T-helper 1 cell treated with Interleukin-12 subunit alpha and Interleukin-12 subunit beta and Interleukin-4 antibody, amounts not matched to agents 30 ng/mL and 1 ng/mL, for 36 hours (primary cell): Measurements from ENCODE around the gene TRMT112. TPM values are rescaled to one million over a fixed set of nuclear protein-coding genes. Genes with fewer than 3 reads are reported as not detected.

Experiments
- intact Hi-C: fragments of 100-400 bp; cut with micrococcal nuclease; formaldehyde crosslinking; loops from one replicate; pipeline ENCODE4 v1.15.1; 2024
- total RNA-seq: library from RNA; stranded (reverse); gene quantifications from 2 replicates; pipeline ENCODE4 v1.2.3, GENCODE V29; 2022

TRMT112 gene
- total RNA-seq, result 187 and 190 TPM in 2 replicates

DNA sequence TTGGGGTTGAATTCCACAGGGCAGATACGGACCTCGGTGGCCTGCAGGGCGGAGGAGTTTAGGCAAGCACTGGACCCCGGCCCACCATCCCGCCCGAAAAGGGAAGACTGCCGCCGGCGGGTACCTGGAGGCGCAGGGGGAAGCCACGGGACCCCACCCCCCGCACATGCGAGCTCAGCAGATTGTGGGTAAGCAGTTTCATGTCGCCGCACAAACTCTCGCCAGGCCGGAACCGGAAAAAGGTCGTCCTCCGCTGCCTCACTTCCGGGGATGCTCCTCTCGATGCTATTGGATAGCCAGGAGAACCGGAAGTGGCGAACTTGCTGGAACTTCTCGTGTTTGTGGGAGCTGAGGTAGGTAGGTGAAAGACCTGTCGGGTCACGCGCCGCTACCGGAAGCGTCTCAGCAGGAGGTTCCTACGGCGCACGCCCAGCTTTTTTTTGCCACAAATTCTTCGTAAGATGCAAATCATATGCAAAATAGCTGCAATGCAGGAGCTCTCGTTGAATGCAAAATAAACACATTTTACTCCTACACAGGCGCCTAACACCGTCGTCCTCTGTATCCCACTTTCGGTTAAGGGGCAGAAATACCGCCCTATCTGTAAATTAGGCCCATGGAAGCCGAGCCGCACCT is at the start of gene TRMT112:
TSS of gene TRMT112 (minus strand) at position 235 of the 636 bp plus-strand sequence. CDS start at position 202, 33 bp downstream.
- intact Hi-C loops, result loop anchor here (1.0 to 5.0 kb wide), 8 partner anchors 12 to 1950 kb away; partner anchors contain the start of genes ESRRA, GPR137, OTUB1 and RAB1B

DNA sequence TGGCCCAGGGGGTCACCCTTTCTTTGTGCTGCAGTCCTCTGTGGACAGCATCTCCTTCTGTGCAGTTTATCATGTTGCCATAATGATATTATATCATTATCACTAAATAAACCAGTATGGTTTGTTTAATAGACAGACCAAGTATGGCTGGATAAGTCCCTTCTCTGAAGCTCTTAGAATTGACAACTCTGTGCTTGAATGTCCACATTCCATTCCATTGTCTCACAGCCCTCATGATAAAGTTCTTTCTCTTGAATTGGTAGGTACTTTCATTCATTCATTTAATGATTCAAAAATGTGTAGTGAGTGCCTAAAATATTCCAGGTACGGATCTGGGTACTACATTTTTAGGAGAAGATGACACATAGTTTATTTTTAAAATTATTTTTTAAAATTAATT is 49.4 kb upstream of the TRMT112 start:
- intact Hi-C loops, result no loop called here

DNA sequence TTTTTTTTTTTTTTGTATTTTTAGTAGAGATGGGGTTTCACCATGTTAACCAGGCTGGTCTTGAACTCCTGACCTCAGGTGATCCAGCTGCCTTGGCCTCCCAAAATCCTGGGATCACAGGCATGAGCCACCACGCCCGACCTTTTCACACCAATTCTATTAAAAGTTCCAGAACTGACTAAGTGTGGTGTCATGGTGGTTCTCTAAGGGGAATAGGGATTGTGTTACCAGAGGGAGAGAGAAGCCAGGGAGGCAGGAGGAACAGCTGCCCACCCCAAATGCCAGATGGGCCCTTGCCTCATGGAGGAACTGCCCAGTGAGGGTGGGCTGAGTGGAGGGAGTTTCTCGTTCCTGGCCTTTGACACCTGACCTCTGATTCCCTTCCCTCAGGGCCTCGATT is 47.6 kb upstream of the TRMT112 start:
- intact Hi-C loops, result no loop called here

GRCh38 chr11:64364435-64364834 is 47.1 kb upstream of the TRMT112 start:
- intact Hi-C loops, result no loop called here

DNA sequence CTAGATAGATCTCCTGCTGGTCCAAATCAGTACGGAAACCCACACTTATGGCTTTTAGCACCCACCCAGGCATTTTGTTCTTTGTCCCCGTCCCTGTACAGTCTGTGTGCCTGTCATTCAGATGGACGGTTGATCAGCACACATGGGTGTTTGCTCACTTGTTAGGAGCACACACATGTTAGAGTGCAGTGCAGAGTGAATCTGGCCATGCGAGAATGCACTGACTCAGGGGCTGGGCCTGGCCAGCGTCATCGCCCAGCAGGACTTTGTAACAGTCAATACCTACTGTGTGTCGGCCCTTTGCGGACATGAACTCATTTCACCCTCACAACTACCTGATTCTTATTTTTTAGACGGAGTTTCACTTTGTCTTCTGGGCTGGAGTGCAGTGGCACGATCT is 45.0 kb upstream of the TRMT112 start:
- intact Hi-C loops, result no loop called here

GRCh38 chr11:64361659-64362058 is 44.3 kb upstream of the TRMT112 start:
- intact Hi-C loops, result no loop called here

DNA sequence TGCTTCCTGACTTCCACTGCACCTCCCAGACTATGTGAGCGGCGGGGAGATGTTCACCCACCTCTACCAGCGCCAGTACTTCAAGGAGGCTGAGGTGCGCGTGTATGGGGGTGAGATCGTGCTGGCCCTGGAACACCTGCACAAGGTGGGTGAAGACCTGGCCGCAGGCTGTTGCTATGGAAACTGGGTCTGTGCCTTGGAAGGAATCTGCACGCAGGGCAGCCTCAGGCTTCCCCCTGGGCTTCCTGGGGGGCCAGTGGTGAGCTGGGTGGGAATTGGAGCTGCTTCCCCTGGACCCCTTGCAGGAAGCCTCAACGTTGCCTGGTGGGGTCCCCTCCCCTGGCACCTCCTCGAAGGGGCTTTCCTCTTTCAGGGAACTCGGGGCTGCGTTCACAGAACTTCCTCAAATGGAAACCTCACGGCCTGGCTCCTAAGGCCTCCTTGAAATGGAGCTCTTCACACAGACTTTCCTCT is 43.1 kb upstream of the TRMT112 start:
- intact Hi-C loops, result no loop called here

DNA sequence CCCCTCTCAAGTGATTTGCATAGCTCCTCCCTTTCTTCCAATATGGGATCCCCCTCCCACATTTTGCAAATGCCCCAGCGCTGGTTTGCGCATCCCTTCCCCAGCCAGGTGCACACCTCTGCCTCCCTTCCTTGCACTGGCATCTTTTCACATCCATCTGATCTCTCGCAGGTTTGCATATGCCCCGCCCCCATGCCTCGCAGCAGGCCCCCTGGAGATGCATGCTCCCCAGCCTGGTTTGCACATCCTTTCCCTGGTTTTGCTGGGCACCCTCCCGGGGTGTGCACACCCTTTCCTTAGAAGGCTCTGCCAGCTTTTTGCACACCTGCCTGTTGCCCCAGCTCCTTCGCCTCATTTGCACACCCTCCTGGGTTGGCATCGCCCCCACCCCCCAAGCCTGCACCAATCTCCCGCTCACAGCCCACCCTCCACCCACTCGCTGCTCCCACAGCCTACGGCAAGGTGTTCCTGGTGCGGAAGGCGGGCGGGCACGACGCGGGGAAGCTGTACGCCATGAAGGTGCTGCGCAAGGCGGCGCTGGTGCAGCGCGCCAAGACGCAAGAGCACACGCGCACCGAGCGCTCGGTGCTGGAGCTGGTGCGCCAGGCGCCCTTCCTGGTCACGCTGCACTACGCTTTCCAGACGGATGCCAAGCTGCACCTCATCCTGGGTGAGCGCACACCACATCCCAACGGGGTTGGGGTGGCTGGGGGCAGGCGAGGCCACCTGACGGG is 42.5 kb upstream of the TRMT112 start:
- intact Hi-C loops, result loop anchor here (1.0 to 5.0 kb wide), 4 partner anchors 18 to 652 kb away; partner anchors contain the start of genes ARL2 and PRDX5

DNA sequence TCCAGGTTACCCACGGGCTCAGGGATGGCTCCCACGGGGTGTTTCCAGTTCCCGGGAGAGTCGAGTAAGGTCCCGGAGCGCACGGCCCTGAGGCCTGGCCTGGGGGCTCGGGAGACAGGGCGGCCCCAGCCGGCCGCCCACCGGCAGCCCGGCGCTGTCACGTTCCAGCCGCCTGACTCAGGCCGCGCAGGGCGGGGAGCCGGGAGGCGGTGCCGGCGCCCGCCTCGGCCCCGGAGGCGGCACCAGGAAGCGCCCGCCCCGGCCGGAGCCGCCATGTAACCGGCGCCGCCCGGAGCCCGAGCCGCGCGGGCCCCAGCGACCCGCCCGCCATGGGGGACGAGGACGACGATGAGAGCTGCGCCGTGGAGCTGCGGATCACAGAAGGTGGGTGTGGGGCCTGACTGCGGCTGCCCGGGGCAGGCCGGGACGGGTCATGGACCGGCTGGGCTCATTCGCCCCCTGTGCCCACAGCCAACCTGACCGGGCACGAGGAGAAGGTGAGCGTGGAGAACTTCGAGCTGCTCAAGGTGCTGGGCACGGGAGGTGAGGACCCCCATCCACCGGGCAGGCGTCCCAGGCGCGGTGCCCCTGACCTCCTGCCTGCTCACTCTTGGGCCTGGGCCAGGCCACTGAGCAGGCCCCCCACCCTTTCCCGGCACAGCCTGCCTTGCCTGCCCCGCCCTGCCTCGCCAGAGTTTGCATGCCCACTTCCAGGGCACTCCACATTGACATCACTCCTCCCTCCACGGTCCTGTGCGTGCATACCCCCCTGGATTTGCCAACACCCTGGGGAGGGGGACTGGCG is 41.8 kb upstream of the TRMT112 start, which contains the start of gene RPS6KA4:
TSS of gene RPS6KA4 (plus strand) at position 256 of the 805 bp plus-strand sequence. CDS start at position 330, 74 bp downstream.
- intact Hi-C loops, result loop anchor here (1.0 to 5.0 kb wide), 4 partner anchors 17 to 653 kb away; partner anchors contain the start of genes ARL2 and PRDX5

GRCh38 chr11:64358536-64358906 is 41.2 kb upstream of the TRMT112 start:
- intact Hi-C loops, result loop anchor here (5.0 kb wide), 2 partner anchors 294 to 654 kb away; partner anchors contain the start of gene ARL2

GRCh38 chr11:64357904-64358535 is 40.7 kb upstream of the TRMT112 start:
- intact Hi-C loops, result loop anchor here (5.0 kb wide), 2 partner anchors 294 to 654 kb away; partner anchors contain the start of gene ARL2

GRCh38 chr11:64357446-64357845 is 40.1 kb upstream of the TRMT112 start:
- intact Hi-C loops, result loop anchor here (5.0 kb wide), 2 partner anchors 295 to 655 kb away; partner anchors contain the start of gene ARL2

DNA sequence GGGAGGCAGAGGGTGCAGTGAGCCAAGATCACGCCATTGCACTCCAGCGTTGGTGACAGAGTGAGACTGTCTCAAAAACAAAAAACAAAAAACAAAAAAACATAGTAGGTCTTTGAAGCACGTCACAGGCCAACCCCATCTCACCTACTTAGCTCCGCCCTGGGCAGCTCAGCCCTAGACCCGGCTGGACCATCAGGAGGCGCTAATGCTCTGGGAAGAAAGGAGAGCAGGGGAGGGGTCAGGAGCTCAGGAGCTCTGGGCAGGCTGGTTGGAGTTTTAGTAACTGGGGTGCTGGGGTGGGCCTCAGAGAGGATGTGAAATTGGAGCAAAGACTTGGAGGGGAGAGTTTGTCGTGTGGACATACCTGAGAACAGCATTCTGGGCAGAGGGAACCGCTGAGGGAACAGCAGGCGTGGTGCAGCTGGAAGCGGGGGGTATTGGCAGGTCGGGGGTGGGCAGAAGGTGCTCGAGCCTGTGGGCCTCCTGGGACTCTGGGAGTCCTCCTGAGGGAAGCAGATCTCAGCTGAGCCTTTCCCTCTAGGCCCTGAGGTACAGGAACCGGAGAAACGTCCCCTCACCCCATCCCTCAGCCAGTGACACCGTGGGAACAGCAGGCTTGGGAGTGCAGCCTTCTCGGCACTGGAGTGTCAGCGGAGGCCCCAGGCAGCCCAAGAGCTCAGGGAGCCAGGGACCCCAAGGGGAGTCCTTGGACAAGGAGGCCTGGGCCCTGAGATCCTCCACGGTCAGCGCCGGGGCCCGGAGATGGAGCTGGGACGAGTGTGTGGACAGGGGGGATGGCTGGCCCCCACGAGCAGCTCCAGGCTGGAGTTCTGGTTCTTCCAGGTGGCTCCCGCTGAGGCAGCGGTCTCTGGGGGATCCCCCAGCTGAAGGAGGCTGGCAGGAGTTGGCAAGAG is 39.4 kb upstream of the TRMT112 start:
- intact Hi-C loops, result loop anchor here (5.0 kb wide), 2 partner anchors 296 to 656 kb away; partner anchors contain the start of gene ARL2

DNA sequence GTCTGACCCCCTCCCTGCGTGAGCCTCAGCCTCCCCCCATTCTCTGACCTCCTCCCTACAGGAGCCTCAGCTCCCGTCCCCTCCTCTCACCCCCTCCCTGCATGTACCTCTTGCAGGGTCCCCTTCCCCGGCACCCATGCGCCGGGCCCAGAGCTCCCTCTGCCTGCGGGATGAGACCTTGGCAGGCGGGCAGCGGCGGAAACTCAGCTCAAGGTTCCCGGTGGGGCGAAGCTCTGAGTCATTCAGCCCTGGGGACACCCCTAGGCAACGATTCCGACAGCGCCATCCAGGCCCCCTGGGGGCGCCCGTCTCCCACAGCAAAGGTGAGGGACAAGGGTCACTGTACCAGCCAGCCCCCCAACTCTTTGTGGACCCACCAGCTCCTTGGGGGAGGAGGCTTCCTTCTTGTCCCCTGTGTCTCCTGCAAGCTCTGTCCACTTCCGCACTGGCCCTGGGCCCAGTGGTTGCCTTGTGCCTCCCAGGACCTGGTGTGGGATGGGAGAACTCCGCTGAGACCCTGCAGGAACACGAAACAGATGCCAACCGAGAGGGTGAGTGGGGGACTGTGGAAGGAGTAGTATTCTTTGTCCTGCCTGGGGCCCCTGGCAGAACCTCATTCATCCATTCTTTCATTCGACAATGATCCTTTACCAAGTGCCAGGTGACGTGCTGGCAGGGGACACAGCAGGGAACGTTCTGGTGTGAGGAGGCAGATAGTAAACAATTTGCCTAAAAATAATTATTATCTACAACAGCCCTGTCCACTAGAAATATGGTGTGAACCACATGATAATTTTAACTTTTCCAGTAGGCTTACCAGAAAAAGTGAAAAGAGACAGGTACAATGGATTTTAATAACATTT is 38.0 kb upstream of the TRMT112 start:
- intact Hi-C loops, result loop anchor here (5.0 kb wide), 2 partner anchors 297 to 657 kb away; partner anchors contain the start of gene ARL2

- intact Hi-C loops, result no loop called here
Observed at GRCh38 chr11:64353715-64354506, 36.6 kb upstream of the TRMT112 start.

GRCh38 chr11:64352995-64353714 is 35.8 kb upstream of the TRMT112 start:
- intact Hi-C loops, result no loop called here
